BE2C (cell line): Measurements from ENCODE around the gene OLFM4.

Experiments used
- DNase-seq: peaks from one replicate; pipeline ENCODE4 v3.0.0-alpha.2; 2020
- H3K27me3 ChIP-seq: fragments of 250-450 bp; sonication (Bioruptor Pico); 2 replicates; pipeline ENCODE4 v1.5.1; 2020; ENCODE audit warnings: mild to moderate bottlenecking
- H3K36me3 ChIP-seq: fragments of 250-450 bp; sonication (Bioruptor Pico); 2 replicates; pipeline ENCODE4 v1.5.1; 2020; ENCODE audit warnings: mild to moderate bottlenecking
- H3K4me1 ChIP-seq: fragments of 250-450 bp; sonication (Bioruptor Pico); 2 replicates; pipeline ENCODE4 v1.5.1; 2020
- H3K4me3 ChIP-seq: 2 replicates; pipeline ENCODE4 v1.5.1; 2011; ENCODE audit warnings: low read depth, low read length
- H3K9me3 ChIP-seq: fragments of 250-450 bp; sonication (Bioruptor Pico); 2 replicates; pipeline ENCODE4 v1.5.1; 2020
- CTCF ChIP-seq: IDR thresholded peaks from 2 replicates; pipeline ENCODE4 v1.5.1; 2012; ENCODE audit warnings: mild to moderate bottlenecking, low read depth, low read length

The OLFM4 gene

GRCh38 chr13:53079691-53080090 is 51.1 kb downstream of the OLFM4 start:
- H3K4me1 ChIP-seq, result no peaks in the 10 kb centered on the region
- H3K27me3 ChIP-seq, result no peaks in the 10 kb centered on the region
- DNase-seq, result no peak

GRCh38 chr13:53088871-53089270 is 60.3 kb downstream of the OLFM4 start:
- no peak for DNase-seq
- Histone ChIP-seq H3K4me3 (no peak overlapping the region), H3K27me3 (no peaks in the 10 kb centered on the region), H3K9me3 (no peaks in the 10 kb centered on the region), H3K36me3 (no peaks in the 10 kb centered on the region), H3K4me1 (no peaks in the 10 kb centered on the region)
- no peak for TF ChIP-seq CTCF

More at GRCh38 chr13:53079691-53080090, 51.1 kb downstream of the OLFM4 start:
- Histone ChIP-seq H3K36me3 (no peaks in the 10 kb centered on the region), H3K9me3 (no peaks in the 10 kb centered on the region), H3K4me3 (no peak overlapping the region)
- no peak for TF ChIP-seq CTCF

- no peak for TF ChIP-seq CTCF
These were observed 61.3 kb downstream of the OLFM4 start for GRCh38 chr13:53089951-53090350.

GRCh38 chr13:53090461-53090860 is 61.8 kb downstream of the OLFM4 start:
- DNase-seq, result no peak
- no peaks in the 10 kb centered on the region for H3K9me3 ChIP-seq
- H3K27me3 ChIP-seq, result no peaks in the 10 kb centered on the region
- TF ChIP-seq CTCF, result no peak
- no peaks in the 10 kb centered on the region for H3K36me3 ChIP-seq
- no peaks in the 10 kb centered on the region for H3K4me1 ChIP-seq
- no peak overlapping the region for H3K4me3 ChIP-seq

More at GRCh38 chr13:53089951-53090350, 61.3 kb downstream of the OLFM4 start:
- no peak overlapping the region for H3K4me3 ChIP-seq
- no peaks in the 10 kb centered on the region for H3K36me3 ChIP-seq
- no peaks in the 10 kb centered on the region for H3K27me3 ChIP-seq
- no peak for DNase-seq
- H3K9me3 ChIP-seq, result no peaks in the 10 kb centered on the region
- no peaks in the 10 kb centered on the region for H3K4me1 ChIP-seq

- Histone ChIP-seq H3K4me1 (no peaks in the 10 kb centered on the region), H3K4me3 (no peak overlapping the region), H3K9me3 (no peaks in the 10 kb centered on the region), H3K27me3 (no peaks in the 10 kb centered on the region), H3K36me3 (no peaks in the 10 kb centered on the region)
- no peak for DNase-seq
- TF ChIP-seq CTCF, result no peak
These were observed 64.3 kb downstream of the OLFM4 start for GRCh38 chr13:53092931-53093330.

- Histone ChIP-seq H3K4me1 (no peaks in the 10 kb centered on the region), H3K27me3 (no peaks in the 10 kb centered on the region), H3K9me3 (no peaks in the 10 kb centered on the region), H3K36me3 (no peaks in the 10 kb centered on the region), H3K4me3 (no peak overlapping the region)
- no peak for DNase-seq
- no peak for TF ChIP-seq CTCF
These were observed 69.8 kb downstream of the OLFM4 start for GRCh38 chr13:53098455-53098854.
